HTERT RPE-1 (cell line): Measurements from ENCODE around the gene AADACL2.
"Not testable (repeated sequence)": the region's sequence is repeated elsewhere in the genome, so short reads cannot be mapped to it uniquely, and the experiment has no call there.

Experiments used
- in situ Hi-C: fragments of 300-500 bp; cut with MboI; formaldehyde crosslinking; loops from 4 replicates; pipeline ENCODE4 v1.14.3; 2020; ENCODE audit warnings: low sequenced_read_pairs

AADACL2 gene

GRCh38 chr3:151765685-151766084 lies 32.0 kb downstream of the AADACL2 start:
- in situ Hi-C loops = no loop called here

- in situ Hi-C loops = no loop called here
Measured at GRCh38 chr3:151766454-151766853, 32.7 kb downstream of the AADACL2 start.

- in situ Hi-C loops = no loop called here
Measured at GRCh38 chr3:151768393-151768930, 34.7 kb downstream of the AADACL2 start.

GRCh38 chr3:151769175-151769574 lies 35.4 kb downstream of the AADACL2 start:
- in situ Hi-C loops = no loop called here

- in situ Hi-C loops = no loop called here
Measured at GRCh38 chr3:151770956-151771355, 37.2 kb downstream of the AADACL2 start.

- in situ Hi-C loops = no loop called here
Measured at GRCh38 chr3:151772825-151773480, 39.2 kb downstream of the AADACL2 start.

- in situ Hi-C loops = no loop called here
Measured at GRCh38 chr3:151774235-151774634, 40.5 kb downstream of the AADACL2 start.

- in situ Hi-C loops = no loop called here
Measured at GRCh38 chr3:151774910-151775309, 41.2 kb downstream of the AADACL2 start.

GRCh38 chr3:151775314-151776258 lies 41.9 kb downstream of the AADACL2 start:
- in situ Hi-C loops = no loop called here

GRCh38 chr3:151776259-151776740 lies 42.6 kb downstream of the AADACL2 start:
- in situ Hi-C loops = no loop called here

GRCh38 chr3:151777880-151778279 lies 44.2 kb downstream of the AADACL2 start:
- in situ Hi-C loops = no loop called here

GRCh38 chr3:151787626-151788025 lies 53.9 kb downstream of the AADACL2 start:
- in situ Hi-C loops = no loop called here

- in situ Hi-C loops = no loop called here
Measured at GRCh38 chr3:151788401-151788800, 54.7 kb downstream of the AADACL2 start.

GRCh38 chr3:151789853-151790463 lies 56.2 kb downstream of the AADACL2 start:
- in situ Hi-C loops = no loop called here

- in situ Hi-C loops = not testable (repeated sequence)
Measured at GRCh38 chr3:151790763-151791162, 57.0 kb downstream of the AADACL2 start.

GRCh38 chr3:151792411-151792810 lies 58.7 kb downstream of the AADACL2 start:
- in situ Hi-C loops = no loop called here

GRCh38 chr3:151793636-151794035 lies 59.9 kb downstream of the AADACL2 start:
- in situ Hi-C loops = no loop called here

GRCh38 chr3:151794080-151794479 lies 60.4 kb downstream of the AADACL2 start:
- in situ Hi-C loops = no loop called here

GRCh38 chr3:151795276-151795675 lies 61.5 kb downstream of the AADACL2 start:
- in situ Hi-C loops = no loop called here

- in situ Hi-C loops = no loop called here
Measured at GRCh38 chr3:151796105-151796680, 62.5 kb downstream of the AADACL2 start.

- in situ Hi-C loops = no loop called here
Measured at GRCh38 chr3:151798466-151798865, 64.7 kb downstream of the AADACL2 start.
